IPS-15b (cell line): ENCODE measurements around the gene CCDC38.

Experiments used
- H3K27me3 ChIP-seq: one replicate; pipeline ENCODE4 v1.6.1; 2013; ENCODE audit warnings: low read length; ENCODE audit not compliant: control insufficient read depth, insufficient read depth
- H3K36me3 ChIP-seq: one replicate; pipeline ENCODE4 v1.6.1; 2013; ENCODE audit warnings: low read length; ENCODE audit not compliant: control insufficient read depth, insufficient read depth
- H3K4me1 ChIP-seq: one replicate; pipeline ENCODE4 v1.6.1; 2013; ENCODE audit warnings: mild to moderate bottlenecking, low read length; ENCODE audit not compliant: control insufficient read depth, insufficient read depth
- H3K4me3 ChIP-seq: one replicate; pipeline ENCODE4 v1.5.1; 2013; ENCODE audit warnings: low read depth, low read length
- H3K9ac ChIP-seq: one replicate; pipeline ENCODE4 v1.6.1; 2013; ENCODE audit warnings: low read depth, mild to moderate bottlenecking, low read length
- H3K9me3 ChIP-seq: one replicate; pipeline ENCODE4 v1.6.1; 2013; ENCODE audit warnings: mild to moderate bottlenecking, low read length; ENCODE audit not compliant: control insufficient read depth, insufficient read depth

CCDC38 gene

GRCh38 chr12:95942524-95943329, at the start of gene CCDC38:
CCDC38 (minus strand) TSS chr12:95942614; CDS start chr12:95936509, 6,105 bp downstream.
- no peaks in the 10 kb centered on the region for H3K9me3 ChIP-seq
- H3K36me3 ChIP-seq, result no peaks in the 10 kb centered on the region
- peak within 1 kb of the TSS; percentile 89 for H3K4me3 ChIP-seq
- H3K9ac ChIP-seq, result peak within 1 kb of the TSS; percentile 66
- no peaks in the 10 kb centered on the region for H3K4me1 ChIP-seq
- peaks cover 8% of the 10 kb centered on the region for H3K27me3 ChIP-seq

GRCh38 chr12:95990136-95990535, 47.7 kb upstream of the CCDC38 start:
- Histone ChIP-seq H3K9ac (no peak overlapping the region), H3K4me1 (peaks cover 3% of the 10 kb centered on the region), H3K4me3 (no peak overlapping the region), H3K9me3 (no peaks in the 10 kb centered on the region), H3K36me3 (no peaks in the 10 kb centered on the region), H3K27me3 (no peaks in the 10 kb centered on the region)

- no peaks in the 10 kb centered on the region for H3K9me3 ChIP-seq
- H3K9ac ChIP-seq, result no peak overlapping the region
- peaks cover 3% of the 10 kb centered on the region for H3K4me1 ChIP-seq
- no peaks in the 10 kb centered on the region for H3K27me3 ChIP-seq
- H3K4me3 ChIP-seq, result no peak overlapping the region
- H3K36me3 ChIP-seq, result no peaks in the 10 kb centered on the region
Observed at GRCh38 chr12:95989504-95990123, 47.2 kb upstream of the CCDC38 start.

- Histone ChIP-seq H3K36me3 (no peaks in the 10 kb centered on the region), H3K27me3 (no peaks in the 10 kb centered on the region), H3K9me3 (no peaks in the 10 kb centered on the region), H3K4me1 (peaks cover 3% of the 10 kb centered on the region), H3K4me3 (no peak overlapping the region), H3K9ac (no peak overlapping the region)
Observed at GRCh38 chr12:95988506-95989275, 46.3 kb upstream of the CCDC38 start.

- no peak overlapping the region for H3K4me3 ChIP-seq
- H3K9ac ChIP-seq, result no peak overlapping the region
- no peaks in the 10 kb centered on the region for H3K27me3 ChIP-seq
- no peaks in the 10 kb centered on the region for H3K36me3 ChIP-seq
- H3K4me1 ChIP-seq, result peaks cover 3% of the 10 kb centered on the region
- no peaks in the 10 kb centered on the region for H3K9me3 ChIP-seq
Observed at GRCh38 chr12:95986635-95987570, 44.5 kb upstream of the CCDC38 start.

- no peak overlapping the region for H3K9ac ChIP-seq
- H3K9me3 ChIP-seq, result no peaks in the 10 kb centered on the region
Observed at GRCh38 chr12:95984682-95985081, 42.3 kb upstream of the CCDC38 start.

GRCh38 chr12:95982602-95983001, 40.2 kb upstream of the CCDC38 start:
- Histone ChIP-seq H3K4me1 (no peaks in the 10 kb centered on the region), H3K9me3 (no peaks in the 10 kb centered on the region), H3K4me3 (no peak overlapping the region), H3K36me3 (no peaks in the 10 kb centered on the region), H3K27me3 (no peaks in the 10 kb centered on the region), H3K9ac (no peak overlapping the region)

More at GRCh38 chr12:95984682-95985081, 42.3 kb upstream of the CCDC38 start:
- Histone ChIP-seq H3K36me3 (no peaks in the 10 kb centered on the region), H3K4me1 (no peaks in the 10 kb centered on the region), H3K27me3 (no peaks in the 10 kb centered on the region), H3K4me3 (no peak overlapping the region)

GRCh38 chr12:95980437-95980836, 38.0 kb upstream of the CCDC38 start:
- Histone ChIP-seq H3K36me3 (no peaks in the 10 kb centered on the region), H3K9me3 (no peaks in the 10 kb centered on the region), H3K4me1 (no peaks in the 10 kb centered on the region), H3K9ac (no peak overlapping the region), H3K27me3 (no peaks in the 10 kb centered on the region), H3K4me3 (no peak overlapping the region)

- Histone ChIP-seq H3K9me3 (no peaks in the 10 kb centered on the region), H3K36me3 (no peaks in the 10 kb centered on the region), H3K9ac (no peak overlapping the region), H3K4me1 (no peaks in the 10 kb centered on the region), H3K4me3 (no peak overlapping the region), H3K27me3 (no peaks in the 10 kb centered on the region)
Observed at GRCh38 chr12:95978774-95979173, 36.4 kb upstream of the CCDC38 start.

- H3K4me1 ChIP-seq, result no peaks in the 10 kb centered on the region
- no peaks in the 10 kb centered on the region for H3K36me3 ChIP-seq
- no peaks in the 10 kb centered on the region for H3K9me3 ChIP-seq
- H3K27me3 ChIP-seq, result no peaks in the 10 kb centered on the region
- H3K4me3 ChIP-seq, result no peak overlapping the region
- H3K9ac ChIP-seq, result no peak overlapping the region
Observed at GRCh38 chr12:95978351-95978750, 35.9 kb upstream of the CCDC38 start.

- Histone ChIP-seq H3K9me3 (no peaks in the 10 kb centered on the region), H3K36me3 (no peaks in the 10 kb centered on the region), H3K27me3 (no peaks in the 10 kb centered on the region), H3K4me3 (no peak overlapping the region), H3K4me1 (no peaks in the 10 kb centered on the region), H3K9ac (no peak overlapping the region)
Observed at GRCh38 chr12:95977764-95978305, 35.4 kb upstream of the CCDC38 start.
